ENCODE data around the gene ABHD11.
A peak's percentile ranks its signal among the peaks of the same experiment; 100 is the strongest.
"Not testable (repeated sequence)": the region's sequence is repeated elsewhere in the genome, so short reads cannot be mapped to it uniquely, and the experiment has no call there.

ABHD11 gene

GRCh38 chr7:73718905-73719805 lies 19.4 kb downstream of the ABHD11 start, which contains the start of gene STX1A:
Gene STX1A, minus strand, starts transcription at chr7:73719669. Its CDS starts 38 bp downstream, at chr7:73719631.
- DNase-seq (ENCODE audit: low read depth), result no peak

GRCh38 chr7:73718438-73718881 lies 20.1 kb downstream of the ABHD11 start:
- no peak for DNase-seq (ENCODE audit: low read depth)

DNA sequence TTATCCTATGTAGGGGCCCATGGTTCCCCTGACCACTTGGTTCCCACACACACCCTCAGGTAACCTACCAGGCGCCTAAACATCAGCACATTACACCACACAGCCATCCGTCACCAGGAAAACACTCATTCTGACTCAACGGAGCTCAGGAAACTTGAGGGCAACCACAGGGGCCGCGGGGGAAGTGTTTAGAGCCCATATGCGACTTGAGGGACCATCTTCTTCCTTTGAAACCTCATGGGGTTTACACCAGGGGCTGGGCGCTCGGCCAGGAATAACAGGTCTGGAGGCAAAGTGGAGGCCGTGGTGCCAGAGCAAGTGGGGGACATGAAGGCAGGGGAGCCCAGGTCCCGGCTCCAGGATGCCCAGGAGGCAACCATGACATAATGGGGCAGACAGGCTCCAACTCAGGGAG lies 20.6 kb downstream of the ABHD11 start:
- peak; percentile 69 for DNase-seq (ENCODE audit: low read depth)

DNA sequence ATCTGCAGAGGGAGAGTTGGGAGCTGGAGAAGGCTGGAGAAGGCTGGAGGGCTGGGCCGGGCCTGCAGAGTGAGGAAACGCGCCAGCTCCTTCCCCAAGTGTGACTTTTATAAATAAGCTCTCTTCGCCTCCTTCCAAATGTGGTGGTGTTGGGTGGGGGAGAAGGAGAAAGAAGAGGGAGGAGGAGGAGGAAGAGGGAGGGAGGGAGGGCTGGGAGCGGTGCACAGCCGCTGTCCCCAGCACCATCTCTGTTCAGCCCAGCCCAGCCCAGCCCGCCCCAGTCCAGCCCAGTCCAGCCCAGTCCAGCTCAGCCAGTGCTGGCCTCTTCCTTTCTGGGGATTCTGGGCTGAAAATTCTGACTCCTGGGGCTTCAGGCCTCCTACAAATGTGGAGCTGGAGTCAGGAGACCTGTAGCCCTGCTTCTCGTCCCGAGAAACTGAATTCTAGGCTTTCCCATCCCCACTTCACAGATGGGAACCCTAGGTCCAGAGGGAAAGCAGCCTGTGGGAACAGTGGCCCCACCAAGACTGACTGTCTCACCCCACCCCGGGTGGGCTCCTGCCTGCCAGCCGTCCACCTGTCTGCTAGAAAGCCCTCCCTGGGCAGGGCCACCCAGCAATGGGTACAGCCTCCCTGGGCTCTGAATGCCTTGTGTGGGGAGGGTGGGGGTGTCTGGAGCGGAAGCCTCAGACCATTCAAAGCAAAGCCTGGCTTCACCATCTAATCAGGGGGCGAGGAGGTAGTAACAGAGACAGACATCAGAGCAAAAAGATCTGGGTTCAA lies 21.4 kb downstream of the ABHD11 start:
- DNase-seq (ENCODE audit: low read depth), result no peak

DNA sequence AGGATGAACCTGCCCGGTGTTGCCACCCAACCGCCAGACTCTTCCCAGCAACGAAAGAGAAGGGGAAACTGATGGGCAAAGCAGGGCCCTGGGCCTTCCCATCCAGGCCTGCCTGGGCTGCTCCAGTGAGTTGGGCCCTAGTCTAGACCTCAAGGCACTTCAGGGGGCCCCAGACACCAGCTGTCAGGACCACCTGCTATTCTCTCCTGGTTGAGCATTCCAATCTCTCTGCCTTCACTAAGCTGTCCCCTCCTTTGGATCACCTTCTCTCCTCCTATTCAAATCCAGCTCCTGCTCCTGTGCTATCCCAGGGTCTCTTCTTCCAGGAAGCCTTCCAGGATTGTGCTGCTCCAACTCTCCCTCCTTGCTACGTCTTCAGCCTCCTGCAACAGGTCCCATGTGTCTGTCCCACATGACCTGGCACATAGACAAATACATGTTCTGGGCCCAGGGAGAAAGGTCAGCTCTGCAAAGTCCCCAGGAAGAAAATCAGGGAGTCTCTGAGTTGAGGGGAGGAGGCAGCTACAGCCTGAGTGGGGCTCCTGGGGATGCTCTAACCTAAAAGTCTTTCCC lies 22.2 kb downstream of the ABHD11 start:
- DNase-seq (ENCODE audit: low read depth), result no peak

- DNase-seq (ENCODE audit: low read depth), result no peak
Observed at GRCh38 chr7:73715648-73716317, 22.8 kb downstream of the ABHD11 start.

DNA sequence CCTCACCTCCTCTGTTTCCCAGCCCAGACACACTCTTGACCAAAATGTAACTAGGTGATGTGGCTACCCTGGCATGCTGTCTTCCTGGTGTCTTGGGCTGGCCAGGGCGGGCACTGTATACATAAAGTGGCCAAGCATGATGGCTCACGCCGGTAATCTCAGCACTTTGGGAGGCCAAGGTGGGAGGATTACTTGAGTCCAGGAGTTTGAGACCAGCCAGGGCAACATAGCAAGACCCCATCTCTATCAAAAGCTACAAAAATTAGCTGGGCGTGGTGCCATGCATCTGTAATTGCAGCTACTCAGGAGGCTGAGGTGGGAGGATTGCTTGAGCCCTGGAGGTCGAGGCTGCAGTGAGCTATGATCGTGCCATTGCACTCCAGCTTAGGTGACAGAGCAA lies 25.3 kb downstream of the ABHD11 start:
- DNase-seq (ENCODE audit: low read depth), result not testable (repeated sequence)

DNA sequence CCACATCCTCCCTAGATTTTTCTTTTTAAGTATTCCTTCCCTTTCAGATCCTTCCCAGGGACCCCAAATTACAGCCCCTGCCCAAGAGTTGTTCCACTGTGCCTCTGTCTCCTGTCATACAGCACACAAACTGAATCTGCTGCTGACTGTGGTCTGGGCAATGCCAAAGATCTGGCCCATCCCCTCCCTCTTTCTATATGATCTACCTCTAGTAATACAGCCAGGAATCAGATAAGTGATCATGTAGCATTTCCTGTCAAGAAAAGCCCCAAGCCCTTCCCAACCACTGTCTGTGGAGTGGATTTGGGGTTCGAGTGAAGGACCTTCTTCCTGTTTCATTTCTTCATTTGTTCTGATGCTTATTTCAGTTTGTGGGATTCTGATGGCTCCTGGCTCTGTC lies 25.8 kb downstream of the ABHD11 start:
- DNase-seq (ENCODE audit: low read depth), result no peak

GRCh38 chr7:73708961-73709549 lies 29.5 kb downstream of the ABHD11 start:
- DNase-seq (ENCODE audit: low read depth), result no peak

DNA sequence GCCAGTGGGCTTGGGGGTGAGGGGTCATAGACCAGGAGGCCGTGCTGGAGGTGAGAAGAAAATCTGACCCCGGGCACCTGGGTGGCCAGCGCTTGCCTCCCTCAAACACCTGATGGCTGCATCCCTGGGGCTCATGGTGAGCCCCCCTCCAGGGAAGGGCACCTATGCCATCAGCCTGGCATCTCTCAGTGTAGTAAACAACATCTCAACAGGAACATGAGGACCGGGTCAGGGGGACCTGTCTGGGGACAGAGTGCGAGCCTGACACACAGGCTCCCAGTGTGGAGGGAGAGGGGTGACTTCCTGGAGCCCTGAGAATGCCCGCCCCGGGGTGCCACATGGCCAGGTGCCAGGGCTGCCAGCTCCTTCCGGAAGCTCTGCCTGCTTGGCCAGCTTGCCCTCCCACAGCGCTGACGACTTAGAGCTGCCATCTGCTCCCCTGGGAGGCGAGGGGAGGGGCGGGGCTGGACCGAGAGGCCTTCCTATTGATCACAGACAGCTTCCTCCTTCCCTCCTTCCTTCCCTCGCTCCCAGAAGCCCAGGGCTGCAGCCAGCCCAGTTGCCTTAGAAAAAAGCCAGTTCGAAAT lies 31.5 kb downstream of the ABHD11 start:
- no peak for DNase-seq (ENCODE audit: low read depth)

DNA sequence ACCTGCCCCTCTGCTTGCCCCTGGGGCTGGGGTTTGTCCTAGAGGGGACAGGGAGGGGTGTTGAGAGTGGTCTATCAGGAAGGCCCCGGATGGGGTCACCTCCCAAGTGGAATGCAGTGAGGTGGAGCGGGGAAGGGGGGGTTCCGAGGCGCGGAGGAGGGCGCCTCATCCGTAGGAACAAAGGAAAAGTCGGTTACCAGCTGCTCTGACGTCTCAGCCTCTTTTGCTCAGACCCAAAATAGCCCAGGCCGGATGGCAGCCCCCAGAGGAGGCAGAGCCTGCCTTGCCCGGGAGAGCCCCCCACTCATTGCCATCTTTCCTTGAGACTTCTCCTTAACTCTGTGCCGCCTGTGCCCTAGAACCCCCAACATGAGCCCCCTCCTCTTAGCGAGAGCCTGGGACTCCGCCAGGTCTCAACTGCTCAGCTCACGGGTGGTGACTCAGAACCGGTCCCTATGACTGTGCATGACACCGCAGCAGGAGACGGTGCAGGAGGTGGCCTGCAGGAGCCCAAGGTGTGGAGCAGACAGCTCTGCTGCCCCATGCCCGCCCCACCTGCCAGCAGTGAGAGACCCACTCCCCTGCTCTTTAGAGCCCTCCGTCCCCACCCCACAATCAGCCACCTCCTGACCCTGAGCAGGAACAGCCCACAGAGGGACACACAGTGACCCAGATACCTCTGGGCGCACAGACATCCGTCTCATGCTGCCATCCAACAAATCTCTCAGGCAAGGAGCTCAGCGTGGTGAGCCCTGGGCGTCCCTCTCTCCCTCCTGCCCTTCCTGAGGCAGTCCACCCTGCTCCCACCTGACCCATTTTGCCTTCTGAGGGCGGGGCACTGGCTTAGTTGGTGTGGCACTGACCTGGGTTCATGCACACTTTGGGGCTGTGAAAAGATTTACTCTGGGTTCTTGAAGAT lies 32.2 kb downstream of the ABHD11 start:
- DNase-seq (ENCODE audit: low read depth), result no peak

GRCh38 chr7:73705551-73705920 lies 33.1 kb downstream of the ABHD11 start:
- DNase-seq (ENCODE audit: low read depth), result no peak

DNA sequence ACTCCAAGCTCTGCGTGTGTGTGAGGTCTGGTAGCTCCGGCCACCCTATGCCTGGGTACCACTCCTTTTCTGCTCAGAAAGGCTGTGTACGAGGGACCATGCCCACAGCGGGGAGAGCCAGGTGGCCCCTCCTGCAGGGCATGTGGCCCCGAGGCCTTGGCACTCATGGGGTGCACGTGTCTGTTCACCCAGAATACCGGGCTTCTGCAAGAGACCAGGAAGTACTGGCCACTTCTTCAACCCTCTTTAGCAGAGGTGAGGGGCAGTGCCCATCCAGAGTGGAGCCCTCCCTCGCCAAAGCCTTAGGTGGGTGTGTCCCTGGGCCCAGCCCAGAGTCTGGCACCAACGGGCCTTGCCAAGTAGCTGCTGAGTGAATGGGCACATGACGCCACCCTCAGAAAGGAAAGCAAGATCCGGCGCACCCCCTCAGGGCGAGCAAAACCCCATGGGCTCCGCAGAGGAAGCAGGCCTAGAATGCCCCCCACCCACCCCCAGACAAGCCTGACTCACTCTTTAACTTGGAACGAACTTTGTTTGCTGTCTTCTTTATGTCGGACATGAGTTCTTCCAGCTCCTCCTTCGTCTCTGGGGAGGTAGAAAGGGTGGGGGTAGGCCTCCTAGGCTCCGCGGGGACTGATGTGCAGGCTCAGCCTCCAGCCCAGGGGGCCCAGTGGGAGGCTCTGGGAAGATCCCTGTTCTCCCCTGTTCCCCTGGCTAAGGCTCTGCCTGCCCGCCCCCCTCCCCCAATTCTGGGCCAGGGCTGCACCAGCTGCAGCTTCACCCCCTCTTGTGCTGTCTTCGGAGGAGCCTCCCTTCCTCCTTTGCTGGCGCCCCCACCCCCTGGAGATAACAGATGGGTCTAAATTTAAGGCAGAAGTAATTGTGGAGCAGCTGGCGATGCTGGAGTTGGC lies 33.7 kb downstream of the ABHD11 start:
- DNase-seq (ENCODE audit: low read depth), result no peak

- no peak for DNase-seq (ENCODE audit: low read depth)
Observed at GRCh38 chr7:73703757-73704639, 34.6 kb downstream of the ABHD11 start.

DNA sequence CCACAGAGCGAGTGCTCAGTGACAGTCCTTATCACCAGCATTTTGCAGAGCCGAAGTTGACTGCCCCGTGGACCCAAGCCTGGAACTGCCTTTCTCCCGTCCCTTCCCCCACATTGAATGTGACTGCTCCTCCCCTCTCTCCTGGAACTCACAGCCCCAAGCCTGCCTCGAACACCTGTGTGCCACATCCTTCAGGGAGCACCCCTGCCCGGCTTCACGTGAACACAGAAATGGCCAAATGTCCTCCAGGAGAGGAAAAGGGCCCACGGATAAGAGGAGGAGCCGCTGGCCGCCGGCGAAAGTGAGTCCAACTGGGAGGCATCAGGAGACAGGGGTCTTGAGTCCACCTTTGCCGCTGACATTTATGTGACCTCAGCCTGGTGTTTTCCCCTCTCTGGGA lies 35.4 kb downstream of the ABHD11 start:
- no peak for DNase-seq (ENCODE audit: low read depth)

- no peak for DNase-seq (ENCODE audit: low read depth)
Observed at GRCh38 chr7:73702665-73703064, 35.9 kb downstream of the ABHD11 start.

DNA sequence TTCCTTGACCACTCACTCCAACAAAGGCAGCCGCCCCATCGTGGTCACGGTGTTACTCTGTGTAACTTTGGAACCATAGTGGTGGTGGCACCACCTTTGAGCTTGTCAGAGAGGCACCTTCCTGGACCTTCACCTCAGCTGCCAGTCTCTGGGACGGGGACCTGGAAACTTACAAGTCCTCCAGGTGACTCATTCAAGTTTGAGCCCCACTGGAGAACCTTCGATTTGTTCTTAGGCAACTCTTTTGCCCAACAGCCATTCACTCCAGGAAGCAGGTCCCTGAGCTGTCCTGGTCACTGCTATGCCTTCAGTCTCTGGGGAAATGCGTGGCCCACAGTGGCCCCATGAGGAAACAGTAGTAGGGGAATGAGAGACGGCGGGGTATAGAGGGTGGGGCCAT lies 36.4 kb downstream of the ABHD11 start:
- no peak for DNase-seq (ENCODE audit: low read depth)

- DNase-seq (ENCODE audit: low read depth), result no peak
Observed at GRCh38 chr7:73701357-73701995, 37.1 kb downstream of the ABHD11 start.

Measured in stimulated activated CD8-positive, alpha-beta memory T cell treated with anti-CD3 and anti-CD28 coated beads, Interleukin-12 subunit alpha, Interleukin-12 subunit beta, amount 100 ng/mL, for 1 hour (primary cell).